T-helper 2 cell treated with Interferon-gamma antibody and Interleukin-4, amounts not matched to agents 5 μg/mL and 100 μg/mL, for 36 hours (primary cell): ENCODE measurements around the gene ESRRB.

Source experiments
- DNase-seq: peaks from one replicate; pipeline ENCODE4 v3.0.0; 2021; ENCODE audit warnings: low spot score
- H3K27ac Mint-ChIP-seq: one replicate; pipeline ENCODE4 v1.8.0; 2021; ENCODE audit warnings: mild to moderate bottlenecking, mixed read lengths
- H3K27me3 Mint-ChIP-seq: one replicate; pipeline ENCODE4 v1.8.0; 2021; ENCODE audit warnings: low read depth, mixed read lengths
- H3K36me3 Mint-ChIP-seq: one replicate; pipeline ENCODE4 v1.8.0; 2021; ENCODE audit warnings: low read depth, mixed read lengths
- H3K4me1 Mint-ChIP-seq: one replicate; pipeline ENCODE4 v1.8.0; 2021; ENCODE audit warnings: low read depth, mixed read lengths
- H3K4me3 Mint-ChIP-seq: one replicate; pipeline ENCODE4 v1.8.0; 2022; ENCODE audit warnings: mild to moderate bottlenecking, moderate library complexity, mixed read lengths
- H3K9me3 Mint-ChIP-seq: one replicate; pipeline ENCODE4 v1.8.0; 2021; ENCODE audit warnings: mixed read lengths

The ESRRB gene

GRCh38 chr14:76339728-76340615, 36.0 kb upstream of the ESRRB start:
- H3K27ac Mint-ChIP-seq: no peak overlapping the region
- no peaks in the 10 kb centered on the region for H3K4me1 Mint-ChIP-seq
- no peaks in the 10 kb centered on the region for H3K27me3 Mint-ChIP-seq
- no peaks in the 10 kb centered on the region for H3K9me3 Mint-ChIP-seq
- H3K4me3 Mint-ChIP-seq: no peak overlapping the region
- no peak for DNase-seq
- H3K36me3 Mint-ChIP-seq: no peaks in the 10 kb centered on the region

- Mint-ChIP-seq H3K4me1 (no peaks in the 10 kb centered on the region), H3K4me3 (no peak overlapping the region), H3K27me3 (no peaks in the 10 kb centered on the region), H3K27ac (no peak overlapping the region), H3K9me3 (no peaks in the 10 kb centered on the region), H3K36me3 (no peaks in the 10 kb centered on the region)
- no peak for DNase-seq
These were observed 32.6 kb upstream of the ESRRB start for GRCh38 chr14:76343386-76343785.

DNA sequence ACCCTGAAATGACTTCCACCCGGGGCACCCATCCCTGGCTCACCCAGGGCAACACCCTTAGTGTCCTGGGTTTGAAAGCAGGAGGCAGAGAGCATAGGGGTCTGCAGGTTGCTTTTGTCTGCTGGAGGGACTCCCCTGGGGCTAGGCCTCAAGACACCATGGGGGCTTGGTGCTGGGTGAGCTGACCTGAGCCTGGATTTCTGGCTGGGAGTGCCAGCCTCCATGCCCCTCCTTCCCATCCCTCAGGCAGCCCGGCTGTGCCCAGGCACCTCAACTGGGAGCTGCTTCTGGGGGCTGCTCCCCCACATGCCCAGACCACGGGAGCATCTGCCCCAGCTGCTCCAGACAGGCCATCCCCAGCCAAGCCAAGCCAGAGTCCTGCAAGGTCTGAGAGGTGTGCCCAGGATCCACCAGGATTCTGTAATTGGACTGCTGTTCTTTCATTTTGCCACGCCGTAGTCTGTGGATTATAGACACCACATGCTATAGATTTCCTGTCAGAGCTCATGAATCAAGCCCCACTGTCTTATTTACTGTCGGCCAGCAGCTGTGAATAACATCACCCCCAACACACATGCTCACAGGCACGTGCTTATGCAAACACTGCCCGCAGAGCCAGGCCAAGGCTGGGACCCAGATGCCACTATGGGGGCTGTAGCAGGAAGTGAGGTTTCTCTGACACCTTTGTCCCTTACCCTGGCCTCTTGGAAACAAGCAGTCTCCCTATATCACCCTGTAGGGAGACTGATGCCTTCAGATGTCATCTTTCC, 29.4 kb upstream of the ESRRB start:
- H3K27me3 Mint-ChIP-seq: peaks cover 2% of the 10 kb centered on the region
- H3K27ac Mint-ChIP-seq: no peak overlapping the region
- no peaks in the 10 kb centered on the region for H3K9me3 Mint-ChIP-seq
- no peak for DNase-seq
- no peaks in the 10 kb centered on the region for H3K4me1 Mint-ChIP-seq
- H3K36me3 Mint-ChIP-seq: no peaks in the 10 kb centered on the region
- no peak overlapping the region for H3K4me3 Mint-ChIP-seq

GRCh38 chr14:76348898-76349297, 27.0 kb upstream of the ESRRB start:
- Mint-ChIP-seq H3K9me3 (no peaks in the 10 kb centered on the region), H3K27ac (no peak overlapping the region), H3K4me3 (no peak overlapping the region), H3K4me1 (peaks cover 1% of the 10 kb centered on the region), H3K36me3 (no peaks in the 10 kb centered on the region), H3K27me3 (peaks cover 5% of the 10 kb centered on the region)
- no peak for DNase-seq

GRCh38 chr14:76349993-76350392, 25.9 kb upstream of the ESRRB start:
- H3K9me3 Mint-ChIP-seq: no peaks in the 10 kb centered on the region
- H3K4me1 Mint-ChIP-seq: peaks cover 1% of the 10 kb centered on the region
- no peak for DNase-seq
- no peak overlapping the region for H3K4me3 Mint-ChIP-seq
- H3K36me3 Mint-ChIP-seq: no peaks in the 10 kb centered on the region
- no peak overlapping the region for H3K27ac Mint-ChIP-seq
- peaks cover 7% of the 10 kb centered on the region for H3K27me3 Mint-ChIP-seq

DNA sequence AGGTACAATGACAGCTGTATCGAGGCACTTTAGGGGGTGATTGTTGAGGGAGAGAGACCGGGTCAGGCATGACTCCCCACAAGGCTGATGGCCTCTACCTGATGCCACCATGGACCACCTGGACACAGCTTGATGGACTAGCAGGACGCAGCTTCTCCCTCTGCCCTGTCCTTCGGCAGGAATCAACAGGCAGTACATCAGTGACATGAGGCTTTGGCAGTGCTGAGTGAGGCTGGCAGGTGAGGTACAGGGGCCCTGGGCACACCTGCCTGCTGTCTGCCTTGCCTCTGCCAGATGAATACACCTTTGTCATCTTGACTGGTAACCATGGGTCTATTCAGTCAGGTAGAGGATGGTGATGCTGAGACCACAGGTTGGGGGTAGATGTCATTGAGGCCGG, 25.3 kb upstream of the ESRRB start:
- no peaks in the 10 kb centered on the region for H3K36me3 Mint-ChIP-seq
- DNase-seq: no peak

DNA sequence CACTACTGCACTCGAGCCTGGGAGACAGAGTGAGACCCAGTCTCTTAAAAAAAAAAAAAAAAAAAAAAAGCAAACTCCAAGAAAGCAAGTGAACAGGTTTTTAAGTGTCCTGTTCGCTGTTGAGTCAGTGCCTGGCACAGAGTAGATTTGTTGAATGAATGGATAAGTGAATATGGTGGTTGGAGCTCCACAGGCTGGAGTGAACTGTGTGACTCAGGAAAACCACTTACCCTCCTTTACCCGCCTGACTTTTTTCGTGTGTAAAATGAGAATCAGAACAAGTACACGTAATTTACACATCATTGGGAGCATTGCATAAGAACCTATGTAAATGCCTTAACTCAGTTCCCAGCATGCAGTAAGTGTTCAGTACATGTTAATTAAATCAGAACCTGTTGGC, 24.0 kb upstream of the ESRRB start:
- no peaks in the 10 kb centered on the region for H3K36me3 Mint-ChIP-seq
- no peak for DNase-seq
- peaks cover 7% of the 10 kb centered on the region for H3K27me3 Mint-ChIP-seq
- no peak overlapping the region for H3K27ac Mint-ChIP-seq
- peaks cover 1% of the 10 kb centered on the region for H3K4me1 Mint-ChIP-seq
- no peaks in the 10 kb centered on the region for H3K9me3 Mint-ChIP-seq
- H3K4me3 Mint-ChIP-seq: no peak overlapping the region

More for the DNA sequence above, 25.3 kb upstream of the ESRRB start:
- Mint-ChIP-seq H3K9me3 (no peaks in the 10 kb centered on the region), H3K4me3 (no peak overlapping the region), H3K4me1 (peaks cover 1% of the 10 kb centered on the region), H3K27me3 (peaks cover 7% of the 10 kb centered on the region), H3K27ac (no peak overlapping the region)

DNA sequence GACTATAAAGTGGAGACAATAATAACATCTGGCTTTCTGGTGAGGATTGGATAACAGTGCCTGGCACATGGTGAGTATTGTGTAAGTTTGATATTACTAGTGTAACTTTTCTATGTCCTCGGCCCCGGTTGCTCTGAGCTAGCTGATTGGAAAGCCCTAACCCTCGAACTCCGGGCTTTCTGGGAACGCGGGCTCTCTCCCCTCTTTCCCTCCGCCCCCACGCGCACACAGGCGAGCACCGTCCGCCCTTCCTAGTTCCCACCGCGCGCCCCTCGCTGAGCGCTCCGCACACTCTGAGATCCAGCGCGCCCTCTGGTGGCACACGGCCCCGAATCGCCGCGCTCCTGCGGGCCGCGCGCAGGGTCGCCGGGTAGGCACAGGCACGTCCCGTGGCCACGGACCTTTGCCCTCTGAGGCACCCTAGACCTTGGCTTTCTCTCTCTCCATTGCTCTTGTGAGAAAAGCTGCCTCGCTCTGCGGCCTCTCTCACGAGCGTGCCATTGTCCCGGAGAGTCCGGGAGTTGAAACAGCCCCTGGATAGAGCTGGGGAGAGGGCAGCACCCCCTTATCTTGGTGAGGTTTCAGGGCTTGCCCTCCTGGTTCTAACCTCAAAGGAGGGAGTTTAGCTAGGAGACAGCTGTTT, 23.2 kb upstream of the ESRRB start:
- DNase-seq: peak; percentile 44
- H3K4me1 Mint-ChIP-seq: peaks cover 1% of the 10 kb centered on the region
- H3K4me3 Mint-ChIP-seq: no peak overlapping the region
- peaks cover 7% of the 10 kb centered on the region for H3K27me3 Mint-ChIP-seq
- no peaks in the 10 kb centered on the region for H3K9me3 Mint-ChIP-seq
- no peak overlapping the region for H3K27ac Mint-ChIP-seq
- H3K36me3 Mint-ChIP-seq: no peaks in the 10 kb centered on the region

DNA sequence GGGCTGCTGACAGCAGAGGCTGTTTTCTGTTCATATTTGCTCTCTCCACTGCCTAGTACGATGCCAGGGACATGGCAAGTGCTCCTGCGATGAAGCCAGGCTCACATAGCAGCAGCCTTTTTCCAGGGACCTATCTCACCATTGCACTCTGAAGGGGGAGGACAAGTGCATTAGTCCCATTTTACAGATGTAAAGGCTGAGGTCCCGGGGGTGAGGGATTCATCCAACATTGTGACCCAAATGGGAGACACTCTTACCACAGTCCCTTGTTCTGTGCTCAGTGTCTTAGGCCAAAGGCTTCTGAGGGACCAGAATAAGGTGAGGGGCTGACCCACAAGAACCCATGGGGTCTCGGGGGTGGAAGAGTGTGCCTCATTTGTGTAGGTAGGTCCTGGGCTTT, 21.6 kb upstream of the ESRRB start:
- H3K9me3 Mint-ChIP-seq: no peaks in the 10 kb centered on the region
- H3K36me3 Mint-ChIP-seq: no peaks in the 10 kb centered on the region
- peaks cover 1% of the 10 kb centered on the region for H3K4me1 Mint-ChIP-seq
- DNase-seq: no peak
- peaks cover 7% of the 10 kb centered on the region for H3K27me3 Mint-ChIP-seq
- no peak overlapping the region for H3K27ac Mint-ChIP-seq
- H3K4me3 Mint-ChIP-seq: no peak overlapping the region

DNA sequence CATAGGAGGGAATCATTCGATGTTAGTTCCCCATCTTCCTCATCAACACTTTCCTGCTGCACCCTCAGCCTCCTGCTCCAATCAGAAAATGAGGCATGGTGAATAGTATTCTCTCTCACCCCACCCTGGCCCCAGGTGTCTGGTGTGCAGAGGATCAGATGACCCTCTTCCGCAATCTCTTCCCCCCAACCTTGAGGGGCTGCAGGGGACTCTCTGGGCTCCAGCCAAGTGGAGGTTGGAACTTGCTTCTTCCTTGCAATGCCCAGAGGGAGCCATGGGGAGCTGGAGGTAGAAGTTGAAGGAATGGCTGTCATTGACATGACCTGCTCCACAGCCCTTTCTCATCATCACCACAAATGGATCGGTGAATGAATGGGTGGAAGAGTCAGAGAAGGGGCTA, 20.2 kb upstream of the ESRRB start:
- DNase-seq: no peak
- peaks cover 1% of the 10 kb centered on the region for H3K4me1 Mint-ChIP-seq
- H3K36me3 Mint-ChIP-seq: no peaks in the 10 kb centered on the region
- H3K4me3 Mint-ChIP-seq: no peak overlapping the region
- H3K27ac Mint-ChIP-seq: no peak overlapping the region
- no peaks in the 10 kb centered on the region for H3K9me3 Mint-ChIP-seq
- H3K27me3 Mint-ChIP-seq: peaks cover 7% of the 10 kb centered on the region

DNA sequence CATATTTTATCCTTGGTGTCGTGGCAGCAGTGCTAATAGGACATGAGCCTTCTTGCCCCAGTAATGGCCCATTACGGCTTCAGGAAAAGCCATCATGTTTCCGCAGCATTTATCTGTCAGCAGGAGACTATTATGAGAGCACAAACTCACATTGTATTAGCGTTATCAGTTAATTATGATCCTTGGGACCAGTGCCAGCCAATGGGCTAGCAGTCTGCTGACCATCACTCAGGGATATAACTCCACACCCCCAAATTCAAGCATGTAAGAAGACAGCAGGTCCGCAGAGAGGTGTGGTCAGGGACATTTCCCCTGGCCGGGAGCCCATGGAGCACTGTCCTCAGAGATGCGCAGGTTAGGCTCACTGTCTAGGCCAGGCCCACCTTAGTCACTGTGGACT, 4.9 kb upstream of the ESRRB start:
- Mint-ChIP-seq H3K36me3 (no peaks in the 10 kb centered on the region), H3K4me3 (no peak overlapping the region), H3K27me3 (peaks cover 28% of the 10 kb centered on the region), H3K27ac (no peak overlapping the region), H3K9me3 (no peaks in the 10 kb centered on the region), H3K4me1 (no peaks in the 10 kb centered on the region)
- DNase-seq: no peak

DNA sequence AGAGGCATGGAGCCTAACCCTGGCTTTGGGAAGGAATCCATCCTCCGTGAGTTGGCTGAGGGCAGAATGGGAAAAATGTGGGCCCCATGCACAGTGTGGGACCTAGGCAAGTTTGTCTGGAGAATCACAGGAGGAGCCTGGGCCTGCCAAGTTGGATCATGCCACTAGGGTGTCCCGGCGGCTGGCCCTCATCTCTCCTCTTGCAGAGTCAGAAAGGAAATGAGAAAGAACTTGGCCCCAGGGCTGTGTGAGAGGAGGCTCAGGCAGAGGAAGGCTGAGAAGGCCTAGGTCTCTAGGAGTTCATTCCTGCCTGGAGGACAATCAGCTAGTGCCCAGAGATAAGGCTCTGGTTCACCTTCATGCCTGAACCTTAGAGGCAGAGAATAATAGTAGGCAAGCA, 2.5 kb upstream of the ESRRB start:
- no peaks in the 10 kb centered on the region for H3K36me3 Mint-ChIP-seq
- H3K4me3 Mint-ChIP-seq: no peak overlapping the region
- H3K9me3 Mint-ChIP-seq: no peaks in the 10 kb centered on the region
- peaks cover 45% of the 10 kb centered on the region for H3K27me3 Mint-ChIP-seq
- no peaks in the 10 kb centered on the region for H3K4me1 Mint-ChIP-seq
- no peak overlapping the region for H3K27ac Mint-ChIP-seq
- DNase-seq: no peak

DNA sequence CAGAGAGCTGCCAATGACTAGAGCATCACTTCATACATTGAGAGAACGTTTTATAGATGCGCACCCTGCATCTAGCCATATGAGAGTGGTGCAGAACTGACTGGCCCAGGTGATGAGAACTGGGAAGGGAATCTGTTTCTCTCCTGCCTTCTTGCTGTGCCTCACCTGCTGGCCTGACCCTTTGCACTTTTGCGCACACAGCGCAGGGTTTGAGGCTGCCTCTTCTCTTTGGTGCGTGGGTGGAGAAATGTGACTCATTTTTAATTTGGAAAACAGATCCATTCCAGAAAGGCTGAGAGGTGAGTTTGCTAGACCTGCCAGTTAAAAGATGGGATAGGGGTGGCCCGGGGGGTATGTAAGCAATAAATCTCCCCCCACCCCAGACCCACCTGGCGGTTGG, 453 bp upstream of the ESRRB start:
- Mint-ChIP-seq H3K27ac (no peak overlapping the region), H3K4me1 (no peaks in the 10 kb centered on the region), H3K27me3 (peaks cover 65% of the 10 kb centered on the region), H3K4me3 (no peak overlapping the region), H3K9me3 (no peaks in the 10 kb centered on the region), H3K36me3 (no peaks in the 10 kb centered on the region)
- no peak for DNase-seq

DNA sequence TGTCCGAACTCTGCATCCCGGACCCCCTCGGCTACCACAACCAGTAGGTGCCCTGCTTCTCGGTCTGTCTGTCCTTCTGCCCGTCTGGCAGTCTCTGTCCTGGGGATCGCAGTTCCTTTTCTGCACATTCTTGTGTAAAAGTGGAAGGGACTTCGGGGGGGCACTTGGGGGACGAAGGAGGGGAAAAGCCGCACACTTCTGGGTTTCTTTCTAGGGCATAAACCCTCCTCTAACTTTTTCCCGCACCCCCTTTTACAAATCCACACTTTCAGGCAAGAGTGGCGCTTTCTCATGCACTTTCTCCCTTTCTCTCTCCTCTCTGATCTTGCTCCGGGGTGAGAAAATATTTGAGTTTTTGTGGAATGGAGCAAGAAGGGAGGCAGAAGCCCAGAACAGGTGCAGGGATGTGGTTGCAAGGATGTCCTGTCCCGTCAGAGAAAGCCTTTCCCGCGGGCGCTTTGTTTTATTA, 506 bp downstream of the ESRRB start:
- H3K9me3 Mint-ChIP-seq: no peaks in the 10 kb centered on the region
- H3K4me1 Mint-ChIP-seq: no peaks in the 10 kb centered on the region
- no peak overlapping the region for H3K4me3 Mint-ChIP-seq
- no peaks in the 10 kb centered on the region for H3K36me3 Mint-ChIP-seq
- DNase-seq: no peak
- no peak overlapping the region for H3K27ac Mint-ChIP-seq
- peaks cover 75% of the 10 kb centered on the region for H3K27me3 Mint-ChIP-seq
